OCI-LY3 (cell line): Measurements from ENCODE around the gene RALBP1.
"Not testable (repeated sequence)": the region's sequence is repeated elsewhere in the genome, so short reads cannot be mapped to it uniquely, and the experiment has no call there.

Experiments
- H2AFZ ChIP-seq: fragments of 200-600, 300-600 bp; shearing (Covaris generic); 2 replicates; pipeline ENCODE4 v1.6.0; 2014; ENCODE audit warnings: antibody characterized with exemption, low read depth, low read length
- H3K27ac ChIP-seq: fragments of 200-600, 300-600 bp; sonication (generic); 2 replicates; pipeline ENCODE4 v1.5.1; 2014; ENCODE audit warnings: mild to moderate bottlenecking, low read length, moderate library complexity, mixed read lengths
- H3K27me3 ChIP-seq: fragments of 200-600, 300-600 bp; sonication (generic); 2 replicates; pipeline ENCODE4 v1.6.1; 2014; ENCODE audit warnings: low read depth, low read length, mixed read lengths
- H3K36me3 ChIP-seq: fragments of 200-600, 300-600 bp; sonication (generic); replicated peaks from 2 replicates; pipeline ENCODE3; 2014; ENCODE audit warnings: low read depth, low read length, mixed read lengths
- H3K4me1 ChIP-seq: fragments of 300-600, 200-600 bp; sonication (generic); 2 replicates; pipeline ENCODE4 v1.6.1; 2014; ENCODE audit warnings: low read length, mixed read lengths
- H3K4me2 ChIP-seq: fragments of 200-600, 300-600 bp; sonication (generic); 2 replicates; pipeline ENCODE4 v1.6.1; 2014; ENCODE audit warnings: low read length, mixed read lengths
- H3K4me3 ChIP-seq: fragments of 300-600, 200-600 bp; sonication (generic); 2 replicates; pipeline ENCODE4 v1.5.1; 2014; ENCODE audit warnings: antibody characterized with exemption, mild to moderate bottlenecking, low read length, moderate library complexity
- H3K79me2 ChIP-seq: fragments of 300-600, 200-600 bp; shearing (Covaris generic); 2 replicates; pipeline ENCODE4 v1.6.1; 2014; ENCODE audit warnings: mild to moderate bottlenecking, low read length, mixed read lengths
- H3K9ac ChIP-seq: fragments of 300-600, 200-600 bp; shearing (Covaris generic); 2 replicates; pipeline ENCODE4 v1.6.0; 2014; ENCODE audit warnings: mild to moderate bottlenecking, low read length, moderate library complexity
- H3K9me3 ChIP-seq: fragments of 200-600, 300-600 bp; shearing (Covaris generic); 2 replicates; pipeline ENCODE4 v1.6.1; 2014; ENCODE audit warnings: low read length, mixed read lengths; ENCODE audit not compliant: insufficient read depth
- H4K20me1 ChIP-seq: fragments of 200-600, 300-600 bp; sonication (generic); 2 replicates; pipeline ENCODE4 v1.6.1; 2016; ENCODE audit warnings: low read length, mixed read lengths; ENCODE audit not compliant: insufficient read depth
- CTCF ChIP-seq: fragments of 200-600, 300-600 bp; sonication (generic); IDR thresholded peaks from 2 replicates; pipeline ENCODE4 v1.5.1; 2014; ENCODE audit warnings: antibody characterized with exemption, low read length, low read depth
- EZH2phosphoT487 ChIP-seq: fragments of 200-600 bp; shearing (Covaris generic); IDR thresholded peaks from 2 replicates; pipeline ENCODE4 v1.6.1; 2018; ENCODE audit warnings: antibody characterized with exemption, mixed run types, low read depth

RALBP1 gene

GRCh38 chr18:9477509-9477908 is 2.2 kb downstream of the RALBP1 start:
- H3K9ac ChIP-seq: no peak overlapping the region

GRCh38 chr18:9478545-9478944 is 3.2 kb downstream of the RALBP1 start:
- H3K4me2 ChIP-seq: no peak overlapping the region
- no peak for TF ChIP-seq CTCF
- TF ChIP-seq EZH2phosphoT487: no peak
- no peak overlapping the region for H3K4me3 ChIP-seq
- peaks cover 74% of the 10 kb centered on the region for H3K79me2 ChIP-seq
- no peaks in the 10 kb centered on the region for H4K20me1 ChIP-seq
- H3K27ac ChIP-seq: no peak overlapping the region
- H3K9me3 ChIP-seq: no peaks in the 10 kb centered on the region
- no peak overlapping the region for H2AFZ ChIP-seq
- H3K9ac ChIP-seq: no peak overlapping the region
- peaks cover 14% of the 10 kb centered on the region for H3K36me3 ChIP-seq
- H3K4me1 ChIP-seq: peaks cover 10% of the 10 kb centered on the region; the same call in 1 of the 2 replicates
- no peaks in the 10 kb centered on the region for H3K27me3 ChIP-seq

More at GRCh38 chr18:9477509-9477908, 2.2 kb downstream of the RALBP1 start:
- no peak overlapping the region for H3K27ac ChIP-seq
- H3K4me3 ChIP-seq: no peak overlapping the region
- no peaks in the 10 kb centered on the region for H3K27me3 ChIP-seq
- no peak overlapping the region for H3K4me2 ChIP-seq
- peaks cover 63% of the 10 kb centered on the region for H3K79me2 ChIP-seq
- no peaks in the 10 kb centered on the region for H4K20me1 ChIP-seq
- peaks cover 17% of the 10 kb centered on the region for H3K36me3 ChIP-seq
- TF ChIP-seq EZH2phosphoT487 (no peak), CTCF (no peak)
- H3K9me3 ChIP-seq: no peaks in the 10 kb centered on the region
- H2AFZ ChIP-seq: no peak overlapping the region
- H3K4me1 ChIP-seq: peaks cover 10% of the 10 kb centered on the region; the same call in 1 of the 2 replicates

- Histone ChIP-seq H3K4me2 (no peak overlapping the region), H3K4me3 (no peak overlapping the region), H3K27ac (no peak overlapping the region), H3K36me3 (peaks cover 14% of the 10 kb centered on the region), H3K4me1 (no peaks in the 10 kb centered on the region), H2AFZ (no peak overlapping the region), H3K9me3 (no peaks in the 10 kb centered on the region), H3K79me2 (peaks cover 74% of the 10 kb centered on the region), H3K9ac (no peak overlapping the region), H4K20me1 (0 out of 2 replicates have a peak, but pooled peaks cover 3% of the 10 kb centered on the region), H3K27me3 (no peaks in the 10 kb centered on the region)
- TF ChIP-seq CTCF (no peak), EZH2phosphoT487 (no peak)
Observed at GRCh38 chr18:9482790-9483189, 7.5 kb downstream of the RALBP1 start.

- H2AFZ ChIP-seq: no peak overlapping the region
- 0 out of 2 replicates have a peak, but pooled peaks cover 3% of the 10 kb centered on the region for H4K20me1 ChIP-seq
- TF ChIP-seq EZH2phosphoT487: no peak
- no peak for TF ChIP-seq CTCF
- H3K4me1 ChIP-seq: no peaks in the 10 kb centered on the region
- H3K79me2 ChIP-seq: peaks cover 73% of the 10 kb centered on the region
- no peak overlapping the region for H3K9ac ChIP-seq
- H3K9me3 ChIP-seq: no peaks in the 10 kb centered on the region
- no peak overlapping the region for H3K27ac ChIP-seq
- no peaks in the 10 kb centered on the region for H3K27me3 ChIP-seq
- H3K36me3 ChIP-seq: peaks cover 14% of the 10 kb centered on the region
- no peak overlapping the region for H3K4me2 ChIP-seq
- H3K4me3 ChIP-seq: no peak overlapping the region
Observed at GRCh38 chr18:9483526-9483925, 8.2 kb downstream of the RALBP1 start.

GRCh38 chr18:9484856-9485255 is 9.5 kb downstream of the RALBP1 start:
- peaks cover 60% of the 10 kb centered on the region for H3K79me2 ChIP-seq
- H3K36me3 ChIP-seq, H3K9ac ChIP-seq, H3K9me3 ChIP-seq, H4K20me1 ChIP-seq, H3K27me3 ChIP-seq, H3K27ac ChIP-seq, H3K4me1 ChIP-seq, H3K4me2 ChIP-seq, H3K4me3 ChIP-seq, H2AFZ ChIP-seq: not testable (repeated sequence)
